HCT116 (cell line): Measurements from ENCODE around the gene ELMOD2. TPM values are rescaled to one million over a fixed set of nuclear protein-coding genes. Genes with fewer than 3 reads are reported as not detected.

Experiments
- ATAC-seq: fragments of 200-7000 bp; cut with Tn5 transposase; 2 replicates; pipeline ENCODE4 v1.9.1; 2020; ENCODE audit warnings: mild to moderate bottlenecking, moderate library complexity
- BruUV-seq: library from RNA; stranded (reverse); fragments of 400-500 nt; replicated peaks from 2 replicates; lab custom pipeline; 2021; lab: Mats Ljungman, UMichigan
- CTCF ChIA-PET: fragments of 300-600 bp; sonication (Branson Sonifier 250); formaldehyde crosslinking; loops from one replicate; lab custom pipeline; 2021; ENCODE audit warnings: antibody characterized with exemption; lab: Charles Lee
- POLR2A ChIA-PET: fragments of 300-600, 350-600 bp; sonication (Branson Sonifier 250); formaldehyde crosslinking; loops from one replicate; lab custom pipeline; 2021; ENCODE audit warnings: antibody characterized with exemption; lab: Charles Lee
- RAD21 ChIA-PET, 2 experiments: fragments of 300-600 bp; sonication (Branson Sonifier 250); formaldehyde crosslinking; loops; one replicate each; lab custom pipeline; 2023; ENCODE audit warnings: low total read pairs in 2 of 2; ENCODE audit not compliant: uncharacterized antibody in 2 of 2, unreplicated experiment in 2 of 2, low non-redundant PET in 1 of 2; lab: Charles Lee
- DNase-seq: peaks from one replicate; pipeline ENCODE4 v3.0.0-alpha.2; 2010; ENCODE audit warnings: low read depth, low spot score
- H2AFZ ChIP-seq: fragments of 200-600 bp; shearing (Covaris generic), sonication (generic); 2 replicates; pipeline ENCODE4 v1.6.1; 2017; ENCODE audit warnings: low read depth, mixed run types, mixed read lengths, antibody characterized with exemption, low read length; ENCODE audit not compliant: poor library complexity, severe bottlenecking
- H3K27ac ChIP-seq: 2 replicates; pipeline ENCODE4 v1.5.1; 2012; ENCODE audit warnings: low read depth, low read length
- H3K27me3 ChIP-seq: fragments of 200-600 bp; sonication (generic); 2 replicates; pipeline ENCODE4 v1.6.1; 2016; ENCODE audit warnings: mixed run types, low read length, mixed read lengths; ENCODE audit not compliant: insufficient read depth
- H3K36me3 ChIP-seq, 2 experiments: fragments of 200-500 bp in 1 of 2; fragments of 200-600 bp in 1 of 2; sonication (Bioruptor generic) in 1 of 2; sonication (generic) in 1 of 2; 2 replicates each; pipeline versions ENCODE4 v1.5.1 to v1.6.1; 2014 to 2016; ENCODE audit warnings: low read length in 2 of 2, inconsistent platforms in 1 of 2, mixed read lengths in 1 of 2, mixed run types in 1 of 2; ENCODE audit not compliant: insufficient read depth in 2 of 2, control insufficient read depth in 1 of 2
- H3K4me1 ChIP-seq, 2 experiments: fragments of 200-600 bp in 1 of 2; sonication (generic) in 1 of 2; 2 replicates each; pipeline versions ENCODE4 v1.5.1 to v1.6.1; 2012 to 2017; ENCODE audit warnings: low read length in 2 of 2, inconsistent platforms in 1 of 2, mild to moderate bottlenecking in 1 of 2, mixed read lengths in 1 of 2, mixed run types in 1 of 2, moderate library complexity in 1 of 2; ENCODE audit not compliant: insufficient read depth in 2 of 2, control insufficient read depth in 1 of 2
- H3K4me2 ChIP-seq: fragments of 200-600 bp; sonication (generic); 2 replicates; pipeline ENCODE4 v1.6.1; 2017; ENCODE audit warnings: mixed run types, low read length, mixed read lengths
- H3K4me3 ChIP-seq, 2 experiments: fragments of 200-600 bp in 1 of 2; sonication (generic) in 1 of 2; replicated peaks in 1 of 2; 2 replicates each; pipeline ENCODE4 v1.5.1; 2011 to 2016; ENCODE audit warnings: low read length in 2 of 2, control low read depth in 1 of 2, low read depth in 1 of 2, mild to moderate bottlenecking in 1 of 2, mixed read lengths in 1 of 2, mixed run types in 1 of 2
- H3K79me2 ChIP-seq: fragments of 200-600 bp; sonication (generic); 2 replicates; pipeline ENCODE4 v1.6.1; 2017; ENCODE audit warnings: mild to moderate bottlenecking, mixed run types, low read length, moderate library complexity, mixed read lengths; ENCODE audit not compliant: insufficient read depth
- H3K9ac ChIP-seq: fragments of 200-600 bp; sonication (generic); 2 replicates; pipeline ENCODE4 v1.6.1; 2016; ENCODE audit warnings: low read length, mixed read lengths
- H3K9me2 ChIP-seq: fragments of 200-600 bp; sonication (generic), shearing (Covaris generic); 2 replicates; pipeline ENCODE4 v1.6.1; 2017; ENCODE audit warnings: mixed run types, mild to moderate bottlenecking, moderate library complexity; ENCODE audit not compliant: insufficient read depth
- H3K9me3 ChIP-seq, 2 experiments: fragments of 200-500 bp in 1 of 2; fragments of 200-600 bp in 1 of 2; sonication (Bioruptor generic) in 1 of 2; sonication (generic) in 1 of 2; 2 replicates each; pipeline ENCODE4 v1.6.1; 2014 to 2017; ENCODE audit warnings: low read length in 2 of 2, mixed read lengths in 2 of 2, inconsistent platforms in 1 of 2, low read depth in 1 of 2, mild to moderate bottlenecking in 1 of 2, mixed run types in 1 of 2, moderate library complexity in 1 of 2; ENCODE audit not compliant: control insufficient read depth in 1 of 2, insufficient read depth in 1 of 2
- H4K20me1 ChIP-seq: fragments of 200-600 bp; sonication (generic), shearing (Covaris generic); 2 replicates; pipeline ENCODE4 v1.6.1; 2017; ENCODE audit warnings: mixed run types, mild to moderate bottlenecking, moderate library complexity; ENCODE audit not compliant: insufficient read depth
- CBX3 ChIP-seq: IDR thresholded peaks from 2 replicates; pipeline ENCODE4 v1.6.1; 2012; ENCODE audit warnings: low read depth
- CEBPB ChIP-seq: IDR thresholded peaks from 2 replicates; pipeline ENCODE4 v1.6.1; 2012; ENCODE audit warnings: low read depth
- FOSL1 ChIP-seq: IDR thresholded peaks from 2 replicates; pipeline ENCODE4 v1.6.1; 2012; ENCODE audit warnings: low read depth
- JUND ChIP-seq: IDR thresholded peaks from 2 replicates; pipeline ENCODE4 v1.6.1; 2012
- POLR2A ChIP-seq: IDR thresholded peaks from 2 replicates; pipeline ENCODE4 v1.7.0; 2011; ENCODE audit warnings: borderline replicate concordance; ENCODE audit not compliant: insufficient read depth, insufficient read length; ENCODE audit errors: extremely low read depth
- POLR2AphosphoS5 ChIP-seq: IDR thresholded peaks from 2 replicates; pipeline ENCODE4 v1.6.1; 2011; ENCODE audit warnings: mild to moderate bottlenecking, low read depth, low read length, moderate library complexity
- RAD21 ChIP-seq: IDR thresholded peaks from 2 replicates; pipeline ENCODE4 v1.6.1; 2012; ENCODE audit warnings: low read depth, mild to moderate bottlenecking
- SIN3A ChIP-seq: IDR thresholded peaks from 2 replicates; pipeline ENCODE4 v1.6.1; 2012; ENCODE audit warnings: low read depth
- SP1 ChIP-seq: IDR thresholded peaks from 2 replicates; pipeline ENCODE4 v1.6.1; 2012; ENCODE audit warnings: low read depth
- SRF ChIP-seq: IDR thresholded peaks from 2 replicates; pipeline ENCODE4 v1.6.1; 2012; ENCODE audit warnings: low read depth
- YY1 ChIP-seq: IDR thresholded peaks from 2 replicates; pipeline ENCODE4 v1.6.1; 2011; ENCODE audit warnings: low read length, low read depth, moderate library complexity, mild to moderate bottlenecking; ENCODE audit not compliant: insufficient replicate concordance; ENCODE audit errors: extremely low read depth
- ZFX ChIP-seq: fragments of 450-650 bp; IDR thresholded peaks from 2 replicates; pipeline ENCODE4 v1.6.1; 2017
- ZNF274 ChIP-seq: fragments of 200-500 bp; sonication (Bioruptor generic); IDR thresholded peaks from 2 replicates; pipeline ENCODE4 v1.6.1; 2014; ENCODE audit warnings: mild to moderate bottlenecking, low read depth, low read length, inconsistent platforms
- intact Hi-C: fragments of 100-400 bp; cut with micrococcal nuclease; formaldehyde crosslinking; loops from 2 replicates; pipeline ENCODE4 v1.10.0; 2022
- total RNA-seq: library from RNA; stranded (reverse); gene quantifications from one replicate; pipeline ENCODE4 v1.2.1, GENCODE V29; 2021; ENCODE audit not compliant: unreplicated experiment
- TF ChIP-seq, protein P1 (sequence below), 3 experiments: fragments of 200-600 bp in 1 of 3; sonication (generic) in 1 of 3; IDR thresholded peaks in 2 of 3; conservative IDR thresholded peaks in 1 of 3; 2 replicates each; pipeline ENCODE4 v1.5.1; 2012 to 2017; ENCODE audit warnings: low read depth in 2 of 3, low read length in 2 of 3, antibody characterized with exemption in 1 of 3, borderline replicate concordance in 1 of 3, control low read depth in 1 of 3, mild to moderate bottlenecking in 1 of 3, mixed read lengths in 1 of 3, mixed run types in 1 of 3, moderate library complexity in 1 of 3; ENCODE audit not compliant: insufficient read depth in 1 of 3
- TF ChIP-seq, protein P2 (sequence below): IDR thresholded peaks from 2 replicates; pipeline ENCODE4 v1.6.1; 2012

Gene ELMOD2
- total RNA-seq, 1 experiment from 2014 or later, result 26.6 TPM

- no peak overlapping the region for H3K4me3 ChIP-seq
- RAD21 ChIA-PET, result no interaction called here
- no peaks in the 10 kb centered on the region for H3K27me3 ChIP-seq
- intact Hi-C loops, result no loop called here
- DNase-seq, result no peak
- no TSS peak for BruUV-seq
- H3K4me1 ChIP-seq, result no peaks in the 10 kb centered on the region
- no peaks in the 10 kb centered on the region for H4K20me1 ChIP-seq
- H2AFZ ChIP-seq, result no peak overlapping the region
- H3K27ac ChIP-seq, result no peak overlapping the region
- ATAC-seq, result no peak
- no peaks in the 10 kb centered on the region for H3K9me2 ChIP-seq
- no peaks in the 10 kb centered on the region for H3K36me3 ChIP-seq
- no peak overlapping the region for H3K9ac ChIP-seq
- POLR2A ChIA-PET, result no interaction called here
- H3K9me3 ChIP-seq, result no peaks in the 10 kb centered on the region
- TF ChIP-seq CEBPB (no peak), RAD21 (no peak), POLR2AphosphoS5 (no peak), JUND (no peak), ZFX (no peak), FOSL1 (no peak), POLR2A (no peak), SP1 (no peak), CBX3 (no peak), SRF (no peak), YY1 (no peak), ZNF274 (no peak), SIN3A (no peak)
- TF ChIP-seq, protein P1, sequence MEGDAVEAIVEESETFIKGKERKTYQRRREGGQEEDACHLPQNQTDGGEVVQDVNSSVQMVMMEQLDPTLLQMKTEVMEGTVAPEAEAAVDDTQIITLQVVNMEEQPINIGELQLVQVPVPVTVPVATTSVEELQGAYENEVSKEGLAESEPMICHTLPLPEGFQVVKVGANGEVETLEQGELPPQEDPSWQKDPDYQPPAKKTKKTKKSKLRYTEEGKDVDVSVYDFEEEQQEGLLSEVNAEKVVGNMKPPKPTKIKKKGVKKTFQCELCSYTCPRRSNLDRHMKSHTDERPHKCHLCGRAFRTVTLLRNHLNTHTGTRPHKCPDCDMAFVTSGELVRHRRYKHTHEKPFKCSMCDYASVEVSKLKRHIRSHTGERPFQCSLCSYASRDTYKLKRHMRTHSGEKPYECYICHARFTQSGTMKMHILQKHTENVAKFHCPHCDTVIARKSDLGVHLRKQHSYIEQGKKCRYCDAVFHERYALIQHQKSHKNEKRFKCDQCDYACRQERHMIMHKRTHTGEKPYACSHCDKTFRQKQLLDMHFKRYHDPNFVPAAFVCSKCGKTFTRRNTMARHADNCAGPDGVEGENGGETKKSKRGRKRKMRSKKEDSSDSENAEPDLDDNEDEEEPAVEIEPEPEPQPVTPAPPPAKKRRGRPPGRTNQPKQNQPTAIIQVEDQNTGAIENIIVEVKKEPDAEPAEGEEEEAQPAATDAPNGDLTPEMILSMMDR (IDR thresholded peaks at IDR 0.05 in 2 of 3, conservative IDR thresholded peaks at IDR 0.05 in 1 of 3; ENCODE audit: borderline replicate concordance in 1 of 3, insufficient read depth in 1 of 3, low read depth in 2 of 3, low read length in 2 of 3), result no peak
- TF ChIP-seq, protein P2, sequence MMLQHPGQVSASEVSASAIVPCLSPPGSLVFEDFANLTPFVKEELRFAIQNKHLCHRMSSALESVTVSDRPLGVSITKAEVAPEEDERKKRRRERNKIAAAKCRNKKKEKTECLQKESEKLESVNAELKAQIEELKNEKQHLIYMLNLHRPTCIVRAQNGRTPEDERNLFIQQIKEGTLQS, result no peak
- H3K79me2 ChIP-seq, result no peaks in the 10 kb centered on the region
- no peak overlapping the region for H3K4me2 ChIP-seq
- CTCF ChIA-PET, result interaction anchor here (1.0 kb wide), 1 partner anchor 208 kb away, joined by 3 read pairs; no protein-coding TSS in a partner anchor
Measured at GRCh38 chr4:140575489-140575888, 51.5 kb downstream of the ELMOD2 start.
